Renal cortex interstitium (tissue), 11 donors: ENCODE measurements around the gene PPFIBP1. TPM values are rescaled to one million over a fixed set of nuclear protein-coding genes. Genes with fewer than 3 reads are reported as not detected.
"Not testable (repeated sequence)": the region's sequence is repeated elsewhere in the genome, so short reads cannot be mapped to it uniquely, and the experiment has no call there.

Experiments used
- DNase-seq, 11 donors: peaks; one replicate each; pipeline ENCODE4 v3.0.0-alpha.2; 2013; ENCODE audit warnings: low read depth in 9 of 11, low spot score in 4 of 11; ENCODE audit errors: extremely low read depth in 1 of 11
- polyA plus RNA-seq, 3 donors: library from polyadenylated mRNA; unstranded; fragments of 120-200 nt; gene quantifications; one replicate each; pipeline ENCODE4 v1.2.1, GENCODE V29; 2013; ENCODE audit not compliant: insufficient read length in 3 of 3

Gene PPFIBP1
- polyA plus RNA-seq, 3 donors, result 81.6 to 136 (median 85.7) TPM

- no peak for DNase-seq
These were observed 107.9 kb downstream of the PPFIBP1 start for GRCh38 chr12:27631813-27632491.

GRCh38 chr12:27635349-27635972, 111.5 kb downstream of the PPFIBP1 start:
- DNase-seq, result peak in 8 of 11 donors; percentile 8 to 39 (median 18)

DNA sequence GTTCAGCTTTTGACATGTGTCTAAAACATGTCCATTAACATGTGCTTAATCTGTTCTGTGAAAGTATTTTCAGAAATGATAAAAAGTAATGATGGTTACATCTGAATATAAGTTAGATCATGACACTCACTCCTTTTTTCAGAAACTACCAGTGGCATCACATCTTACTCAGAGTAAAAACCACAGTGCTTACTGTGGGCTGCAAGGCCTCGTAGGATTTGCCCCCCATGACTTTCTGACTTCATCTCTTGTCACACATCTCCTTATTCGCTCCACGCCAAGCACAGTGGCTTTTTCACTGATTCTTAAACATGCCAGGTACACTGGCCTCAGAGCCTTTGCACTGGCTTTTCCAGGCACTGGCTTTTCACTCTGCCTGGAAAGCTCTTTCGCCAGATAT, 112.6 kb downstream of the PPFIBP1 start:
- DNase-seq, result not testable (repeated sequence)

DNA sequence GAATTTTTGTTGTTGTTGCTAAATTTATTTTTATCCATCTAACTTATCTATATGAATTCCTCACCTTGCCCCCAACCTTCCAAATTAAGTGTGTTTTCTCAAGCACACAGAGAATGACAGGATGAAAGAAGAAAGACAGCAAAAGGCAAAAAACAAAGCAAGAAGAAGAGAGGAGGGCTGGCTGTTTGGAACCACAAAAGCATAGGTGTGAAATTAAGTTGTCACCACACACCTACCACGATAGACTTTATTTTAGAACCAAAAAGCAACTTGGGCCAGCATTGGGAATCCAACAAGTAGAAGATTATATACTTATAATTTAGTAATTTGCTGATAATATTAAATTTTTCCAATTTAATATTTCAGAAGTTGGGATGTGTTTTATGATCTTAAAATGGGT, 113.5 kb downstream of the PPFIBP1 start:
- no peak for DNase-seq

DNA sequence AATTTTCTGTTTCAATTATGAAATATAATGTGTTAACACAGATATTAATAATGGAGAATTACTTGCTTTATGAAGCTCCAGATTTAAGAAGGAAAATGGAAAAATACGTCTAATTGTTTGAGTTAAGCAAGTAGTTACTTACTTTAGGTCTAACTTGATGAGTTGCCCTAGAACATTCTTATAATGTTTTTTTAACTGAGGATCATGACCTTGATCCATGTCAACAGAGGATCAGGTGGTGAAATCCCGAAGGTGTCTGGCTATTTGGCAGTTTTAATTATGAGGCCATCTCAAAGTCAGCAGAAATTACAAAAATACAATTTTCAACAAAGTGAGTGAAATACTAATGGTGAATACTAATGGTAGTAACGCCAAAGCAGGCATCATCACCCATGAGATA, 115.3 kb downstream of the PPFIBP1 start:
- DNase-seq, result no peak

- not testable (repeated sequence) for DNase-seq
These were observed 116.7 kb downstream of the PPFIBP1 start for GRCh38 chr12:27640566-27641200.

- not testable (repeated sequence) for DNase-seq
These were observed 118.4 kb downstream of the PPFIBP1 start for GRCh38 chr12:27642361-27642760.

DNA sequence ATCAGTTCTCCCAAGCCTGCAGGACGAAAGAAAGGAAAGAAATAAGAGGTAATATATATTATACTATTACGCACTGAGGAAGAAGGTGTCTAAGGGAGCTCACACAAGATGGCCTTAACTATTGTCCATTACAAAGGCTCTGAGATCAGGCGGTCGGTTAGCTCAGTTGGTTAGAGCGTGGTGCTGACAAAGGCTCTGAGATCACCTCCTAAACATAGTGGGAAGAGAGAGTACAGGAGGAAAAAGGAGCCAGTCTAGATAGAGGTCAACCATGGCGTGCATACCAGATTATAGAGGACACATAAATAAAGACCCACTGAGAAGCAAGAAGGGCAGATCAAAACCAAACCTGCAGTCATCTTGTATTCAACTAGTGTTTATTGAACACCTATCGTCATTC, 118.9 kb downstream of the PPFIBP1 start:
- DNase-seq, result not testable (repeated sequence)

DNA sequence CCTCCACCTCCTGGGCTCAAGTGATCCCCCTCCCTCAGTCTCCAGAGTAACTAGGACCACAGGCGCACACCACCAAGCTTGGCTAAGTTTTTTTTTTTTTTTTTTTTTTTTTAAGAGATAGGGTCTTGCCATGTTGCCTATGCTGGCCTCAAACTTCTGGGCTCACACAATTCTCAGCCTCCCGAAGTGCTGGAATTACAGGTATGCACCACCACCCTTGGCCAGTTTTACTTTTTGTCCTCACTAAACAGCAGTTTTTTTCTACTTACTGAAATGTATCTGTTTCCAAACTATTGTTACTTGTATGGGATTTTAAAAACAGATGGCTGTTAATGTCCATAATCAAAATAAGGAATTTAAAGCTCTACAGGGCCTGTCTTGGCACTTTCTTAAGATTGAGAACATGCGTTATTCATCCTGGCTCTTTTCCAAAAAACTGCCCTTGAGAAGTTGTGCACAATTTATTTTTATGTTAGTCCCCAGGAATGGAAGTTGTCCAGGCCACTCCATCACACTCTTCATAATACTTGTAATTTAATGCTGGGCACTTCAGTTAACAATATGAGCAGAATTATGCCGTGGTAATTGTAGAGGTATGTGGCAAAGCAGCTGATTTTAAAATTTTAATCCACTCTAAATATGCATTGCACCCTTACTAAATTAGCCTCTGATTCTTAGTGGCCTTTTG, 120.3 kb downstream of the PPFIBP1 start:
- DNase-seq, result peak in 9 of 11 donors; percentile 18 to 40 (median 22)

DNA sequence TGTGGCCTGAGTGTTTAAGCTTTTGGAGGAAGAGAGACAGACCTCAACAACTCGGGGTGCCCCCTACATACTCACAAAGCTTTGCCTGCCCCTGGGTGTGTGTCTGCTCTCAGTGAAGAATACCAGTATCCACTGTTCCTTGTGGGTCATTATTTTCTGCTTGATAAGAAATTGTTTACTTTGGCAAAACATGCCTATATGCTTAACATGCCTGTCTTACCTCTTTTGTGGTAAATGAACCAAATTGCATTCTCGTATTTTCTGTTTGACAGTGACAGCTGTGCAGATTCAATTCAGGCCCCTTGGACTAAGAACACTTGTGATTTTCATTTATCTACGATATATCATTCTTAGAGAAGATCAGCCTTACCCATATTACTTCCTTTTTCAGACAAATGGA, 121.7 kb downstream of the PPFIBP1 start:
- no peak for DNase-seq

DNA sequence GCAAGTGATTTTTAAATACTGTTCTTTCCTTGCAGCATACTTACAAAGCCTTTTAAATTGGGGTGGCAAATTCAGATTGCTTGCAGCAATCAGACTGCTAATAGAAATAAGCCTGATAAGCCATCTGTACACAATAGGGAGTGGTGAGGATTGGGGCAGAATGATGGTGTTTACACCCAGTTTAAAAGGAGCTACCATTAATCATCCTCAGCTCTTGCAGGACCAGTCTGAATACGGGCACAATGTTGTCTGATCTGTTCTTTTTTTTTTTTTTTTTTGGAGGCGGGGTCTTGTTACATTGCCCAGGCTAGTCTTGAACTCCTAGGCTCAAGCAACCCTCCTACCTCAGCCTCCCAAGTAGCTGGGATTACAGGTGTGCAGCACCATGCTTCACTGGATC, 122.1 kb downstream of the PPFIBP1 start:
- no peak for DNase-seq

GRCh38 chr12:27650011-27650410, 126.0 kb downstream of the PPFIBP1 start:
- no peak for DNase-seq

GRCh38 chr12:27651201-27651600, 127.2 kb downstream of the PPFIBP1 start:
- DNase-seq, result no peak

GRCh38 chr12:27652174-27652763, 128.3 kb downstream of the PPFIBP1 start:
- peak; percentile 54 to 84 (median 67) for DNase-seq

DNA sequence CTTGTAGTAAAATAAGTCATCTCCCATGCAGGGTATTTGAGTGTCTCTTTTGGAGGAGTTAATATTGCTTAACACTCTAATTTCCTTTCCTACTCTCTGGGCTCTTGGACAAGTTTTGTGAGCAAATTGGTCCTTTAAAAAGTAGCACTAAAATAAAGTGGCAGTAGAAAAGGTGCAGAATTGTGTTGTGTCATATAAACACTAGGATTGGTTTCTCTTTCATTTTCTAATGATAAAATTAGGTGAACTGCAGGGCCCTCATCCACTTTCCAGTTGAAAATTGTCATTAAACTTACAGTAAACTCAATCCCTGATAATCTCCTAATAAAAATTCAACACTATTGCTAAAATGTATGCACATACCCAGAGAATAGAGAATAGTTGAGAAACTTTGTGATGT, 129.7 kb downstream of the PPFIBP1 start:
- DNase-seq, result no peak

DNA sequence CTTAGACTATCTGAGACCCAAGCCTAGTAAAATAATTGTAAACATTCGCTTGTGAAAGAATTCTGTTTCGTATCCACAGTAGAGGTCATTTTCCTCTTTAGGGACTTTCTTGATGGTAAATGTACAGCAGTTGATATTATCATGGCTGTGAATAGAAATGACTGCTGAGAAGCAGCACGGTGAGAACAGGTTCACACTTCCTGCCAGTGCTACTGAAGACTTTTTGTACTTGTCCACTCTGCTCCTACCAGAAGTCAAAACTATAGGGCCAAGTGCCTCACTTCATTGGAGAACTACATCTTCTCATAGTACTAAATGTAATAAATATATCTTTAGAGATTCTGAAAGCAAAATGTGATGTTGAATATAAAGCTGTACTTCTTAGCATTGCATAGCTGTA, 131.5 kb downstream of the PPFIBP1 start:
- DNase-seq, result not testable (repeated sequence)

- DNase-seq, result no peak
These were observed 133.3 kb downstream of the PPFIBP1 start for GRCh38 chr12:27657296-27657695.

- no peak for DNase-seq
These were observed 141.7 kb downstream of the PPFIBP1 start for GRCh38 chr12:27665704-27666103.

- no peak for DNase-seq
These were observed 142.5 kb downstream of the PPFIBP1 start for GRCh38 chr12:27666510-27666909.
